ENCODE measurements around the gene AHR.

The AHR gene

GRCh38 chr7:17336168-17336567 is 37.7 kb downstream of the AHR start:
- H3K9ac ChIP-seq (ENCODE audit: low read length) = no peak overlapping the region
- no peak overlapping the region for H3K14ac ChIP-seq (ENCODE audit: low read length in 2 of 2)
- no peak overlapping the region for H3K4me2 ChIP-seq (ENCODE audit: low read length, poor library complexity, severe bottlenecking)
- H3K27ac ChIP-seq (ENCODE audit: low read length, poor library complexity, severe bottlenecking) = no peak overlapping the region
- no peak overlapping the region for H2BK5ac ChIP-seq (ENCODE audit: low read depth, low read length, poor library complexity, severe bottlenecking)
- 88% methylated on average over 1 of the region's 4 CpGs for WGBS
- no peak overlapping the region for H3K4ac ChIP-seq (ENCODE audit: low read depth in 1 of 2, low read length in 2 of 2)
- H2AFZ ChIP-seq (ENCODE audit: low read depth, low read length) = no peak overlapping the region
- H3K36me3 ChIP-seq (ENCODE audit: control insufficient read depth in 1 of 2, insufficient read depth in 2 of 2, low read depth in 1 of 2, low read length in 2 of 2) = peaks cover 5 to 71% of the 10 kb centered on the region in 2 experiments
- no peaks in the 10 kb centered on the region for H3K27me3 ChIP-seq (ENCODE audit: control insufficient read depth in 1 of 2, insufficient read depth in 1 of 2, low read length in 2 of 2)
- no peaks in the 10 kb centered on the region for H3K4me1 ChIP-seq (ENCODE audit: control insufficient read depth, insufficient read depth, low read depth, low read length)
- no peak overlapping the region for H2BK12ac ChIP-seq (ENCODE audit: low read length in 2 of 2)
- no peaks in the 10 kb centered on the region for H3K9me3 ChIP-seq (ENCODE audit: control insufficient read depth, low read length)
- no peak overlapping the region for H4K8ac ChIP-seq (ENCODE audit: low read length)
- no peak overlapping the region for H3K18ac ChIP-seq (ENCODE audit: low read depth in 1 of 2, low read length in 2 of 2)
- no peak overlapping the region for H3K23ac ChIP-seq (ENCODE audit: low read length in 2 of 2)
- no peak overlapping the region for H4K91ac ChIP-seq (ENCODE audit: low read length)
- H2BK15ac ChIP-seq (ENCODE audit: low read depth, poor library complexity, severe bottlenecking) = no peak overlapping the region
- DNase-seq = no peak
- peaks cover 2% of the 10 kb centered on the region for H3K79me1 ChIP-seq (replicated peaks; ENCODE audit: low read length, poor library complexity, severe bottlenecking)
- no peak overlapping the region for H3K4me3 ChIP-seq (ENCODE audit: insufficient read depth in 1 of 2, low read depth in 1 of 2, low read length in 2 of 2)
- H2BK120ac ChIP-seq (ENCODE audit: low read depth, low read length) = no peak overlapping the region
- no peak overlapping the region for H2AK5ac ChIP-seq (ENCODE audit: low read length, severe bottlenecking)

GRCh38 chr7:17339139-17339538 is 40.7 kb downstream of the AHR start:
- no peak overlapping the region for H2BK5ac ChIP-seq (ENCODE audit: low read depth, low read length, poor library complexity, severe bottlenecking)
- no peak overlapping the region for H2BK120ac ChIP-seq (ENCODE audit: low read depth, low read length)
- no peak overlapping the region for H4K91ac ChIP-seq (ENCODE audit: low read length)
- H3K9ac ChIP-seq (ENCODE audit: low read length) = no peak overlapping the region
- no peak overlapping the region for H3K23ac ChIP-seq (ENCODE audit: low read length in 2 of 2)
- no peak overlapping the region for H2BK12ac ChIP-seq (ENCODE audit: low read length in 2 of 2)
- H3K79me1 ChIP-seq (replicated peaks; ENCODE audit: low read length, poor library complexity, severe bottlenecking) = peaks cover 2% of the 10 kb centered on the region
- no peak overlapping the region for H3K4ac ChIP-seq (ENCODE audit: low read depth in 1 of 2, low read length in 2 of 2)
- H3K14ac ChIP-seq (ENCODE audit: low read length in 2 of 2) = no peak overlapping the region
- H3K4me1 ChIP-seq (ENCODE audit: control insufficient read depth, insufficient read depth, low read depth, low read length) = no peaks in the 10 kb centered on the region
- H2AFZ ChIP-seq (ENCODE audit: low read depth, low read length) = no peak overlapping the region
- H3K18ac ChIP-seq (ENCODE audit: low read depth in 1 of 2, low read length in 2 of 2) = no peak overlapping the region
- no peak overlapping the region for H3K4me2 ChIP-seq (ENCODE audit: low read length, poor library complexity, severe bottlenecking)
- H2AK5ac ChIP-seq (ENCODE audit: low read length, severe bottlenecking) = no peak overlapping the region
- DNase-seq = no peak
- peaks cover 5 to 58% of the 10 kb centered on the region in 2 experiments for H3K36me3 ChIP-seq (ENCODE audit: control insufficient read depth in 1 of 2, insufficient read depth in 2 of 2, low read depth in 1 of 2, low read length in 2 of 2)
- no peak overlapping the region for H3K27ac ChIP-seq (ENCODE audit: low read length, poor library complexity, severe bottlenecking)
- no peak overlapping the region for H3K4me3 ChIP-seq (ENCODE audit: insufficient read depth in 1 of 2, low read depth in 1 of 2, low read length in 2 of 2)
- H2BK15ac ChIP-seq (ENCODE audit: low read depth, poor library complexity, severe bottlenecking) = no peak overlapping the region
- 94% methylated on average over 2 of the region's 2 CpGs for WGBS
- no peaks in the 10 kb centered on the region for H3K9me3 ChIP-seq (ENCODE audit: control insufficient read depth, low read length)
- H4K8ac ChIP-seq (ENCODE audit: low read length) = no peak overlapping the region
- H3K27me3 ChIP-seq (ENCODE audit: control insufficient read depth in 1 of 2, insufficient read depth in 1 of 2, low read length in 2 of 2) = no peaks in the 10 kb centered on the region

- Histone ChIP-seq H3K36me3 (ENCODE audit: control insufficient read depth in 1 of 2, insufficient read depth in 2 of 2, low read depth in 1 of 2, low read length in 2 of 2) (peaks cover 8 to 52% of the 10 kb centered on the region in 2 experiments), H4K8ac (ENCODE audit: low read length) (no peak overlapping the region), H2BK15ac (ENCODE audit: low read depth, poor library complexity, severe bottlenecking) (no peak overlapping the region), H3K27me3 (ENCODE audit: control insufficient read depth in 1 of 2, insufficient read depth in 1 of 2, low read length in 2 of 2) (no peaks in the 10 kb centered on the region), H3K9ac (ENCODE audit: low read length) (no peak overlapping the region), H2AFZ (ENCODE audit: low read depth, low read length) (no peak overlapping the region), H2BK5ac (ENCODE audit: low read depth, low read length, poor library complexity, severe bottlenecking) (no peak overlapping the region), H3K4ac (ENCODE audit: low read depth in 1 of 2, low read length in 2 of 2) (no peak overlapping the region), H3K4me3 (ENCODE audit: insufficient read depth in 1 of 2, low read depth in 1 of 2, low read length in 2 of 2) (no peak overlapping the region), H3K79me1 (replicated peaks; ENCODE audit: low read length, poor library complexity, severe bottlenecking) (peaks cover 2% of the 10 kb centered on the region), H2AK5ac (ENCODE audit: low read length, severe bottlenecking) (no peak overlapping the region), H3K18ac (ENCODE audit: low read depth in 1 of 2, low read length in 2 of 2) (no peak overlapping the region), H3K27ac (ENCODE audit: low read length, poor library complexity, severe bottlenecking) (no peak overlapping the region), H2BK12ac (ENCODE audit: low read length in 2 of 2) (no peak overlapping the region), H3K14ac (ENCODE audit: low read length in 2 of 2) (no peak overlapping the region), H3K4me1 (ENCODE audit: control insufficient read depth, insufficient read depth, low read depth, low read length) (no peaks in the 10 kb centered on the region), H3K9me3 (ENCODE audit: control insufficient read depth, low read length) (no peaks in the 10 kb centered on the region), H3K4me2 (ENCODE audit: low read length, poor library complexity, severe bottlenecking) (no peak overlapping the region), H2BK120ac (ENCODE audit: low read depth, low read length) (no peak overlapping the region), H4K91ac (ENCODE audit: low read length) (no peak overlapping the region), H3K23ac (ENCODE audit: low read length in 2 of 2) (no peak overlapping the region)
- no peak for DNase-seq
- 88% methylated on average over 3 of the region's 4 CpGs for WGBS
Measured at GRCh38 chr7:17339952-17340351, 41.5 kb downstream of the AHR start.

- Histone ChIP-seq H3K23ac (ENCODE audit: low read length in 2 of 2) (no peak overlapping the region), H3K27me3 (ENCODE audit: control insufficient read depth in 1 of 2, insufficient read depth in 1 of 2, low read length in 2 of 2) (no peaks in the 10 kb centered on the region), H3K36me3 (ENCODE audit: control insufficient read depth in 1 of 2, insufficient read depth in 2 of 2, low read depth in 1 of 2, low read length in 2 of 2) (peaks cover 8 to 46% of the 10 kb centered on the region in 2 experiments), H2BK12ac (ENCODE audit: low read length in 2 of 2) (no peak overlapping the region), H3K4me3 (ENCODE audit: insufficient read depth in 1 of 2, low read depth in 1 of 2, low read length in 2 of 2) (no peak overlapping the region), H2AK5ac (ENCODE audit: low read length, severe bottlenecking) (no peak overlapping the region), H2AFZ (ENCODE audit: low read depth, low read length) (no peak overlapping the region), H3K4me2 (ENCODE audit: low read length, poor library complexity, severe bottlenecking) (no peak overlapping the region), H4K8ac (ENCODE audit: low read length) (no peak overlapping the region), H3K79me1 (replicated peaks; ENCODE audit: low read length, poor library complexity, severe bottlenecking) (peaks cover 2% of the 10 kb centered on the region), H2BK5ac (ENCODE audit: low read depth, low read length, poor library complexity, severe bottlenecking) (no peak overlapping the region), H4K91ac (ENCODE audit: low read length) (no peak overlapping the region), H2BK15ac (ENCODE audit: low read depth, poor library complexity, severe bottlenecking) (no peak overlapping the region), H3K4me1 (ENCODE audit: control insufficient read depth, insufficient read depth, low read depth, low read length) (no peaks in the 10 kb centered on the region), H3K9ac (ENCODE audit: low read length) (peak overlapping the region; percentile 14), H3K27ac (ENCODE audit: low read length, poor library complexity, severe bottlenecking) (no peak overlapping the region), H3K14ac (ENCODE audit: low read length in 2 of 2) (no peak overlapping the region), H3K9me3 (ENCODE audit: control insufficient read depth, low read length) (no peaks in the 10 kb centered on the region), H3K4ac (ENCODE audit: low read depth in 1 of 2, low read length in 2 of 2) (no peak overlapping the region), H2BK120ac (ENCODE audit: low read depth, low read length) (no peak overlapping the region), H3K18ac (ENCODE audit: low read depth in 1 of 2, low read length in 2 of 2) (no peak overlapping the region)
- WGBS = no CpG with 5 or more reads among the region's 1 CpG
- no peak for DNase-seq
Measured at GRCh38 chr7:17340655-17341054, 42.2 kb downstream of the AHR start.
